GM19468 (cell line): ENCODE measurements around the gene ABCG4.

Experiments
- ATAC-seq: cut with Tn5 transposase; IDR thresholded peaks from one replicate; pipeline ENCODE4 v1.9.1; 2021; ENCODE audit warnings: mild to moderate bottlenecking, moderate library complexity, moderate number of reproducible peaks; ENCODE audit not compliant: unreplicated experiment; ENCODE audit errors: extremely low read depth

ABCG4 gene

DNA sequence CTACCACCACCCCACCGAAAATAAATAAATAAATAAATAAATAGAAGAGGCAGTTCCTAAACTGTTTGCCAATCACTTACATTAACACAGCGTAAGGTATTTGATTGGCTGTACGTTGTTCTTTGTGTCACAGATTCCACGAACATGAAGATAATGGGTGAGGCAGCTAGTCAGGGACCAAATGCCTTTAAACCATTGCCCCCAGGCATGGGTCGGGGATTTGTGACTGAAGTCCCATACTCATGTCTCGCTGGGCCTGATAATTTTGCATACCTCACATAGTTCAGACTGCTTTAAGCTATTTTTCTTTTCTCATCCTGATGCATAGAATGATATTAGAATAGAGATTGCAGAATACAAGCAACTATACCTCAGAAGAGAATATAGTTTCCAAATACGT, 53.7 kb downstream of the ABCG4 start:
- no peak for ATAC-seq

DNA sequence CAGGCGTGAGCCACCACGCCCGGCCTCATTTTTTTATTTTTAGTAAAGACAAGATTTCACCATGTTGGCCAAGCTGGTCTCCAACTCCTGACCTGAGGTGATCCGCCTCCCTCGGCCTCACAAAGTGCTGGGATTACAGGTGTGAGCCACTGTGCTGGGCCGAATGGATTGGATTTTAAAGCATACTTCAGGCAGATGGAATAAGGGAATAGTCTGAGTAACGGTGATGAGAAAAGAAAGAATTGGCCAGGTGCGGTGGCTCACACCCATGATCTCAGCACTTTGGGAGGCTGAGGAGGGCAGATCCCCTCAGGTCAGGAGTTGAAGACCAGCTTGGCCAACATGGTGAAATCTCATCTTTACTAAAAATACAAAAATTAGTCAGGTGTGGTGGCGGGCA, 55.2 kb downstream of the ABCG4 start:
- ATAC-seq = no peak

DNA sequence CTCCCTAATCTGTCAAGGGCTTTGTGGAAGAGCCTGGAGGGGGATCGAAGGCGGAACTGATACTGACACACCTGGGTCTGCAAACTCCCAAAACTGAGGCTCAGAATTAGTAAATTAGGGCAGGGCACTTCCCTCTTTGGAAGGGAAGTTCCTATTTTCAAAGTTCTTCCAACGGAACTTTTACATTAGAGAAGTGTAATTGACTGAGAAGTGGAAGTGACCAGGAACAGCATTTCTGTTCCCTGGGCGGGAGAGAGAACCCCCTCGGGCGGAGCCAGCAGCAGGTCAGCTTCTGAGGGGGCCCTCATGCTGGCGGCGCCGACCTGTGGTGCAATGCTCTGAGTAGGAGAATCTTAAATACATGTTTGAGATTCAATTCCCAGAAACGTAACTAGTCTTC, 56.2 kb downstream of the ABCG4 start:
- no peak for ATAC-seq

DNA sequence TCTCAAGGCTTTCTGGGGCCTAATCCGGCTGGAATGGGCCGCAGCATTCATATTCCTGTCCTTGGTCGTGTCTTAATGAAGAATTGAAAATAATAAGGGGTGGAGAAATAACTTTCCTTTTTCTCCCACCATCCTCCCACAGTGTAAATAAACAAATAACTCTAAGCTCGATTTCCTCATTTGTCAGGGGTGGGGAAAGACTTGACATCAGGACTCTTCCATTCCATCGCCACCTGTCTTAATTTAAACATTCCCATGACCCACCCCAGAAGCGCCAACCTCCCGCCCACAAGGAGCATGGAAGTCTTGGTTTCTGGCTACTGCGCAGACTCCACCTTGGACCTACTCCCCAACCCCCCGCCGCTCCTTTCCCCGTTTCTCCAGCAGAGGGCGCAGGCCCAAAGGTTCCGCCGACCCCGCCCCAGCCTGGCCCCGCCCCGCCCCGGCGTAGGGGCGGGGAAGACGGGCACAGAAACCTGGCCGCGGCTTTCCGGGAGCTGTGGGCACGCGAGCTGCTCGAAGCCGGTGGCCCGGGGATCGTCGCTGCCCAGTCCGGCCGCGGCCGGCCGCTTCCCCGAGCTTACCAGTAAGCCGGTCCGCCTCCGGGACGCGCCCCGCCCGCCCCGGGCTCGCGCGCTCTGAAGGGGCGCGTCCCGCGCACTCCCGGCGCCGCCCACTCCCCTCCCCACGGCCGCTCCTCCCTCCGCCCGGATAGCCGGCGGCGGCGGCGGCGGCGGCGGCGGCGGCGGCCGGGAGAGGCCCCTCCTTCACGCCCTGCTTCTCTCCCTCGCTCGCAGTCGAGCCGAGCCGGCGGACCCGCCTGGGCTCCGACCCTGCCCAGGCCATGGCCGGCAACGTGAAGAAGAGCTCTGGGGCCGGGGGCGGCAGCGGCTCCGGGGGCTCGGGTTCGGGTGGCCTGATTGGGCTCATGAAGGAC, 57.0 kb downstream of the ABCG4 start, which contains the start of gene CBL:
Gene CBL, plus strand, starts transcription at position 766 of the 937 bp plus-strand sequence. Its CDS starts 79 bp downstream, at position 845.
- ATAC-seq = peak; percentile 81

DNA sequence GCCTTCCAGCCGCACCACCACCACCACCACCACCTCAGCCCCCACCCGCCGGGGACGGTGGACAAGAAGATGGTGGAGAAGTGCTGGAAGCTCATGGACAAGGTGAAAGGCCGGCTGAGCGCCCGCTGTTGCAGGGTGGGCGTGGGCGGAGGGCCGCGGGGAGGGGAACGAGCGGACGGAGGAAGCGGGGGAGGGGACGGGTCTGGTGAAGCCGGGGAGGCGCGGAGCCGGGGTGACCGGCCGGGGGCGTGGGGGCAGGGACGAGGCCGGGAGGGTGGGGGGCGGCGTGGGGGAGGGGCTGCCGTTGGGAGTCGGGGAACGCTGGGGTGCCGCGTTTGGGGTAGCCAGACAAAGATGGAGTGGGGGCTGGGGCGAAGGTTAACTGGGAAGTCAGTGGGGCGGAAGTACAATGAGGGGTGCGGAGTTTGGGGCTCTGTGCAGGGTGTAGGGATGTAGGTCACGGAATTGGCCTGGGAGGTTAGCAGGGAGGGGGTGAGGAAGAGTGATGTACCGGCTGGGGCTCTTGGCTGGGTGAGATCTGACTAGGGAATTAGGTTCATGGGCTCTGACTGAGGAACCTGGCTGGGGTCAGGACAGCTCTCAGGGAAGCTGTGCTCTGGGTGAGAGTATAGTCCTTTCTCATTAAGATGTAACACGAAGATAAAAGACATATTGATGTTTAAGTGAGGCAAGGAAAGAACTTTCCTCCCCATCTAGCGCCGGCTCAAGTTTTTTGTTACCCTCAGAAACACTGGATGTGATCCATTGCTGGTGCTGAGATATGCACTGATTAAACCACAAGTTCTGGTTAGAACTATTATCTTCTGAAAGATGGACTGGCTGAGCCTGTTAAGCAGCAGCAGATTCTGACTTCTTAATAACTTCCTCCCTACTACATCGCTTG, 57.9 kb downstream of the ABCG4 start:
- ATAC-seq = no peak

DNA sequence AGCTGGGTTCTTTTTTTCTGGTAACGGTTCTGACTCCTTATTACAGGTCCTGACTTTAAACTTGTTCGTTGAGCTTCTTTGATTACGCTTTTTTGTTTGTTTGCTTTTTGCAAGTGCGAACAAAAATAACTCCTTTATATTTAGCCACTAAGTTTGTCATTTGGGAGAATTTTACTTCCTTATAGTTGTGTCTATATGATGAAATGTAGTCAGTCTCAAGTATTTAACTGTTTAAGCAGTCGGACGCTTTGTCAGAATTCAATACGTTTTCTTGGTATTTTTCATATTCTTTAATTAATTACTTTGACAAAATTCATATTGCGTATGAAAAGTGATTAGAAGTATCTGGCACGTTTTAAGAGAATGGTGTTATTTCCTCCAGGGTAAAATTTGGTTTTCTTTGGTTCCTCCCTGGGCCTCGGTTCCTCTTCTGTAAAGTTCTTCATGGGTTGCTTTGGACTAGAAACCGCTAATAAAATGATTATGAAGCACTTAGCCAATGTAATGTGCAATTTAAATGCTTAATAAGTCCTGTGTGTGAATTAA, 58.6 kb downstream of the ABCG4 start:
- no peak for ATAC-seq

DNA sequence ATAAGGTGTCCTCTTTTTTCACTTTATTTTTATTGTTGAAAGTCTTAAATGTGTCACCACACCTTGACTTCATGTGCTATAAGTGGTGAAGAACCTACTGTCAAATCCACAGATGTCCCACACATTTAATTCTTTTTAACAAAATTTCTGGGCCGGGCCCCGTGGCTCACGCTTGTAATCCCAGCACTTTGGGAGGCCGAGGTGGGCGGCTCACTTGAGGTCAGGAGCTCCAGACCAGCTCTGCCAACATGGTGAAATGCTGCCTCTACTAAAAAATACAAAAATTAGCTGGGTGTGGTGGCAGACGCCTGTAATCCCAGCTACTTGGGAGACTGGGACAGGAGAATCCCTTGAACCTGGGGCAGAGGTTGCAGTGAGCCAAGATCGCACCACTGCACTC, 60.3 kb downstream of the ABCG4 start:
- no peak for ATAC-seq

DNA sequence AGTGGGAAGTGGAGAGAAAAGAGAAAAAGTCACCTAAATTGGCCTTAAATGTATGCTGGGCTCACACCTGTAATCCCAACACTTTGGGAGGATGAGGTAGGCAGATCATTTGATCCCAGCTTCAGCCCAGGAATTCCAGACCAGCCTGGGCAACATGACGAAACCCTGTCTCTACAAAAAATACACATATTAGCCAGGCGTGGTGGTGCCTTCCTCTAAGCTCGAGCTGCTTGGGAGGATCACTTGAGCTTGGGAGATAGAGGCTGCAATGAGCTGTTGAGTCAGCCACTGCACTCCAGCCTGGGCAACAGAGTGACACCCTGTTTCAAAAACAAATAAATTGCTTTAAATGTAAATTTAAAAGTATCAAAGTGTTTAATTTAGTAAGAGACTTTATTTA, 61.2 kb downstream of the ABCG4 start:
- no peak for ATAC-seq
